A549 (cell line): ENCODE data around the gene CACNA1S. TPM values are rescaled to one million over a fixed set of nuclear protein-coding genes. Genes with fewer than 3 reads are reported as not detected.

Experiments used
- ATAC-seq, 2 experiments: fragments of 200-7000 bp in 1 of 2; fragments of >200 bp in 1 of 2; cut with Nextera tagmentation in 1 of 2; cut with Tn5 transposase in 1 of 2; 3 replicates each; pipeline versions ENCODE4 v1.8.0 to v1.9.1; 2018 to 2020; ENCODE audit warnings: mild to moderate bottlenecking in 1 of 2, moderate library complexity in 1 of 2
- CTCF ChIA-PET: fragments of 300-600 bp; sonication (Branson Sonifier 250); formaldehyde crosslinking; extraction: SDS; loops from one replicate; lab custom pipeline; 2021; ENCODE audit warnings: antibody characterized with exemption, inconsistent platforms; lab: Yijun Ruan, JAX
- POLR2A ChIA-PET: fragments of 350-600 bp; formaldehyde crosslinking; extraction: SDS; loops from one replicate; lab custom pipeline; 2021; ENCODE audit warnings: antibody characterized with exemption, inconsistent platforms; lab: Yijun Ruan, JAX
- DNase-seq, 2 experiments: peaks; one replicate each; pipeline versions ENCODE4 v3.0.0 to v3.0.0-alpha.2; 2011 to 2016; ENCODE audit warnings: low read depth in 1 of 2, low spot score in 1 of 2
- FAIRE-seq: peaks from 2 replicates; lab custom pipeline; 2011; peaks lifted over from hg19 to GRCh38; lab: Jason Lieb, UNC
- H3K27ac ChIP-seq, 2 experiments: fragments of >200 bp; sonication (Bioruptor Twin); formaldehyde crosslinking; 3 replicates each; pipeline ENCODE4 v1.5.1; 2016 to 2017
- H3K4me1 ChIP-seq: fragments of >200 bp; sonication (Bioruptor Twin); formaldehyde crosslinking; 3 replicates; pipeline ENCODE4 v1.6.1; 2016
- H3K4me2 ChIP-seq: fragments of >200 bp; sonication (Bioruptor Twin); formaldehyde crosslinking; 3 replicates; pipeline ENCODE4 v1.6.1; 2016
- H3K4me3 ChIP-seq: fragments of >200 bp; sonication (Bioruptor Twin); formaldehyde crosslinking; 3 replicates; pipeline ENCODE4 v1.5.1; 2016
- H3K9me3 ChIP-seq: fragments of >200 bp; sonication (Bioruptor Twin); formaldehyde crosslinking; 3 replicates; pipeline ENCODE4 v1.6.1; 2016
- ATOH8 ChIP-seq: fragments of 250-450 bp; sonication (Bioruptor Pico); IDR thresholded peaks from 2 replicates; pipeline ENCODE4 v1.5.0; 2020; ENCODE audit warnings: low read depth, mild to moderate bottlenecking, moderate library complexity
- CBX2 ChIP-seq: fragments of 200-600 bp; sonication (generic); IDR thresholded peaks from 2 replicates; pipeline ENCODE4 v1.6.1; 2016; ENCODE audit warnings: low read depth, mild to moderate bottlenecking, borderline replicate concordance
- CHD4 ChIP-seq: fragments of 200-600 bp; sonication (generic); IDR thresholded peaks from 2 replicates; pipeline ENCODE4 v1.6.1; 2016; ENCODE audit warnings: antibody characterized with exemption, mild to moderate bottlenecking, borderline replicate concordance
- FOSL2 ChIP-seq, 2 experiments: fragments of 450-650 bp in 1 of 2; fragments of >200 bp in 1 of 2; sonication (Bioruptor Twin) in 1 of 2; formaldehyde crosslinking; IDR thresholded peaks; 2 replicates each; pipeline versions ENCODE4 v1.5.0 to v1.6.1; 2016 to 2020; ENCODE audit warnings: mild to moderate bottlenecking in 1 of 2, moderate library complexity in 1 of 2
- FOXS1 ChIP-seq: fragments of 250-450 bp; sonication (Bioruptor Pico); IDR thresholded peaks from 2 replicates; pipeline ENCODE4 v1.5.0; 2020; ENCODE audit warnings: mild to moderate bottlenecking, moderate library complexity
- HDAC2 ChIP-seq: fragments of 200-600 bp; sonication (generic); IDR thresholded peaks from 2 replicates; pipeline ENCODE4 v1.6.1; 2016
- HES2 ChIP-seq: fragments of >200 bp; sonication (Bioruptor Twin); formaldehyde crosslinking; IDR thresholded peaks from 2 replicates; pipeline ENCODE4 v1.6.1; 2016
- HOXB5 ChIP-seq: fragments of 250-450 bp; sonication (Bioruptor Pico); IDR thresholded peaks from 2 replicates; pipeline ENCODE4 v1.5.0; 2020; ENCODE audit warnings: mild to moderate bottlenecking, moderate library complexity
- KDM1A ChIP-seq: fragments of 200-600 bp; sonication (generic); IDR thresholded peaks from 2 replicates; pipeline ENCODE4 v1.6.1; 2016; ENCODE audit warnings: low read depth, mild to moderate bottlenecking
- PHF8 ChIP-seq: fragments of 200-600 bp; sonication (generic); IDR thresholded peaks from 2 replicates; pipeline ENCODE4 v1.6.1; 2016; ENCODE audit warnings: low read depth, mild to moderate bottlenecking, antibody characterized with exemption, moderate library complexity, borderline replicate concordance
- POLR2AphosphoS2 ChIP-seq: conservative IDR thresholded peaks from 2 replicates; pipeline ENCODE4 v1.6.1; 2012; ENCODE audit warnings: low read length, improper control_type of control experiment, inconsistent platforms
- RAD21 ChIP-seq, 2 experiments: fragments of >200 bp in 1 of 2; sonication (Bioruptor Twin) in 1 of 2; formaldehyde crosslinking in 1 of 2; IDR thresholded peaks in 1 of 2; conservative IDR thresholded peaks in 1 of 2; 2 replicates in 1 of 2; 3 replicates in 1 of 2; pipeline ENCODE4 v1.6.1; 2012 to 2018; ENCODE audit warnings: inconsistent platforms in 1 of 2
- RFX5 ChIP-seq: fragments of 450-650 bp; IDR thresholded peaks from 2 replicates; pipeline ENCODE4 v1.7.1; 2014; ENCODE audit warnings: antibody characterized with exemption, mild to moderate bottlenecking, moderate library complexity
- RNF2 ChIP-seq: fragments of 200-600 bp; sonication (generic); IDR thresholded peaks from 2 replicates; pipeline ENCODE4 v1.6.1; 2016; ENCODE audit warnings: low read depth, mild to moderate bottlenecking, antibody characterized with exemption, moderate library complexity, borderline replicate concordance
- USF2 ChIP-seq: fragments of 450-650 bp; IDR thresholded peaks from 2 replicates; pipeline ENCODE4 v1.6.1; 2014; ENCODE audit warnings: antibody characterized with exemption
- ZSCAN20 ChIP-seq: fragments of 250-450 bp; sonication (Bioruptor Pico); IDR thresholded peaks from 2 replicates; pipeline ENCODE4 v1.8.0; 2022; ENCODE audit warnings: mild to moderate bottlenecking, moderate library complexity
- WGBS: methylation state at CpG from one replicate; pipeline ENCODE4 v1.1.6; 2017; ENCODE audit errors: missing lambda C conversion rate; 5-methylcytosine and 5-hydroxymethylcytosine counted together
- polyA plus RNA-seq, 4 experiments: library from polyadenylated mRNA; depleted of rRNA in 3 of 4; stranded (reverse); fragments of >200 nt; fragmentation: RNase III in 1 of 4; extraction: RNeasy Plus Mini Kit Qiagen cat#74134 plus additional on column Dnase treatment in 1 of 4; gene quantifications; 2 replicates in 3 of 4; 3 replicates in 1 of 4; pipeline ENCODE4 v1.2.3, GENCODE V29; 2011 to 2017
- TF ChIP-seq, protein P1 (sequence below): fragments of >200 bp; sonication (Bioruptor Twin); formaldehyde crosslinking; IDR thresholded peaks from 3 replicates; pipeline ENCODE4 v1.5.1; 2016
- TF ChIP-seq, protein P2 (sequence below): IDR thresholded peaks from 2 replicates; pipeline ENCODE4 v1.6.1; 2012; ENCODE audit warnings: low read depth, borderline replicate concordance
- TF ChIP-seq, protein P3 (sequence below): IDR thresholded peaks from 2 replicates; pipeline ENCODE4 v1.6.1; 2012

CACNA1S gene
- polyA plus RNA-seq, 2 of the 4 experiments (the other 2 are of a cell fraction): 0.01 TPM; not detected in 1

DNA sequence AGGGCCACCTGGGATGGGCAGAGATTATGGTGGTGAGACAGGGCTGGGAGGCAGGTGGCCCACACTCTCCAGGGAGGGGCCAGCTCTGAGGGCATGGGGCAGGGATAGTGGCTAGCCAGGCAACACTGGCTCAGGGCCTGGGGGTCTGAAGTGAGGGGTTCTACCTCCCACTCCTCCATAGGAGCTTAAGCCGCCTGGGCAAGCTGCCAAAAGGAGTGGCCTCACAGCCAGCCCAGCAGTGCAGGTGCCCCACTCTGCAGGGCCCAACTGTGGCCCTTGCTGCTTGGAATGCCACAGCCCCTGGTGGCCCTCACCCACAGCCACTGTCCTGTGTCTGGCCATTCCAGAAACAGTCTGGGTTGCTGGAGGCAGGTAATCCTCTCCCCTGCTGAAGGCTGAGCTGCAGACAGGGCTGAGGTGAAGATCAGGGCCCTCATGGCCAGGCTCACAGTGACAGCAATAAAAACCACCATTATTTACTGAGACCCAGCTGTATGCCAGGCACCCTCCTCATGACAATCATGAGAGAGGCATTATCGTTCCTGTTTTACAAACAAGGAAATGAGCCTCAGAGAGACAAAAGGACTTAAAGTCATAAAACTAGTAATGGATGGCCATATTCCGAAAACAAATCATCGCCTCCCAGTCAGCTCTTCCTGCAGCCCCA lies 119.7 kb downstream of the CACNA1S start (continued):
- TF ChIP-seq, protein P1, sequence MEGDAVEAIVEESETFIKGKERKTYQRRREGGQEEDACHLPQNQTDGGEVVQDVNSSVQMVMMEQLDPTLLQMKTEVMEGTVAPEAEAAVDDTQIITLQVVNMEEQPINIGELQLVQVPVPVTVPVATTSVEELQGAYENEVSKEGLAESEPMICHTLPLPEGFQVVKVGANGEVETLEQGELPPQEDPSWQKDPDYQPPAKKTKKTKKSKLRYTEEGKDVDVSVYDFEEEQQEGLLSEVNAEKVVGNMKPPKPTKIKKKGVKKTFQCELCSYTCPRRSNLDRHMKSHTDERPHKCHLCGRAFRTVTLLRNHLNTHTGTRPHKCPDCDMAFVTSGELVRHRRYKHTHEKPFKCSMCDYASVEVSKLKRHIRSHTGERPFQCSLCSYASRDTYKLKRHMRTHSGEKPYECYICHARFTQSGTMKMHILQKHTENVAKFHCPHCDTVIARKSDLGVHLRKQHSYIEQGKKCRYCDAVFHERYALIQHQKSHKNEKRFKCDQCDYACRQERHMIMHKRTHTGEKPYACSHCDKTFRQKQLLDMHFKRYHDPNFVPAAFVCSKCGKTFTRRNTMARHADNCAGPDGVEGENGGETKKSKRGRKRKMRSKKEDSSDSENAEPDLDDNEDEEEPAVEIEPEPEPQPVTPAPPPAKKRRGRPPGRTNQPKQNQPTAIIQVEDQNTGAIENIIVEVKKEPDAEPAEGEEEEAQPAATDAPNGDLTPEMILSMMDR: no peak
- no peak for TF ChIP-seq USF2
- TF ChIP-seq POLR2AphosphoS2: no peak

DNA sequence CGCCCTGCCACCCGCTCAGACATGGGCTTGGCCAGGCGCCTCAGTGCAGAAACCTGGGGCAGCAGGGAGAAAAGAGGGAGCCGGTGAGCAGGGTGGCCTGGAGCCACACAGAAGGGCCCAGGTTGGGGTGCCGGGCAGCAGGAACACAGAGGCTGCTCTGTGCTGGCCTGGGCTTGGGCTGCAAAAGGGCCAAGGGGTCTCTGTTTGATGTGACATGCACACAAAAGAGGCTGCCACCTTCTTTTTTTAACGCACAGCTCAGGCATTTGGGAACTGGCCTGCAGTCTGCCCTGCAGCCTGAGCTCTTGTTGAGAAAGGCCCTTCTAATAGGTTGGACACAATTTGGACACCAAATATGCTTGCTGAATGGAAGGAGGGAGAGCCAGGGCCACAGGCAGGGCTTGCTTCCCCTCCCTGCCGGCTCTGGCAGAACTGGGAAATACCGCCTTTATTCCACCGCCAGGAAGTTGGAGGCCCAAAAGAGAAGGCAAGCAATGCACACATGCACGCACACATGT lies 121.1 kb downstream of the CACNA1S start:
- CTCF ChIA-PET: interaction anchor here (1.2 to 6.8 kb wide), 4 partner anchors 11 to 124 kb away, joined by 3 to 38 read pairs (median 4); no protein-coding TSS in a partner anchor
- POLR2A ChIA-PET: no interaction called here
- no peak for FAIRE-seq
- DNase-seq: no peak
- no peak overlapping the region for H3K4me2 ChIP-seq
- ATAC-seq: no peak
- no peaks in the 10 kb centered on the region for H3K4me1 ChIP-seq
- H3K27ac ChIP-seq: no peak overlapping the region
- WGBS: 97% methylated on average over 10 of the region's 10 CpGs
- TF ChIP-seq CBX2 (no peak), HDAC2 (no peak), FOXS1 (CRISPR knock-in tag) (no peak), RFX5 (no peak), CHD4 (no peak), RNF2 (no peak)
- no peak overlapping the region for H3K4me3 ChIP-seq
- H3K9me3 ChIP-seq: no peaks in the 10 kb centered on the region

DNA sequence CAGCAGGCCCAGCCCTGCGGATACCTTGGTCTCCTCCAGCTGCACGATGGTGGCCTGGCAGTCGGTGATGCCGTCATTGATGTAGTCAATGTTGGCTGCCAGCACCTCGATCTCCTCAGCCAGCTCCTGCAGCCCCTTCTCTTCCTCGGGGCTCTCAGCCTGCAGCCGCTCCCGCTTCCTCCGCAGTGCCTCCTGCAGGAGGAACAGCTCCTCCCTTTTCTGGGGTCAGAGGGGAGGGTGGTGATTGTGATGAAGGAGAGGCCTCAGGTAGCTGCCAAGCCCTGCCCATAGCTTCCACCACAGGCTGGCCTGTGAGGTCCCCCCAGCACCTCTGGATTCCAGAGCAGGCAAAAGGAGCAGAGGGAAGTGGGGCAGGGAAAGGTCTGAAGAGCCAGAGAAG lies 122.1 kb downstream of the CACNA1S start:
- FAIRE-seq (no peak), DNase-seq (no peak), ATAC-seq (no peak)
- no peak overlapping the region for H3K27ac ChIP-seq
- no peak overlapping the region for H3K4me3 ChIP-seq
- TF ChIP-seq ZSCAN20 (no peak), KDM1A (no peak), HES2 (no peak), HOXB5 (CRISPR knock-in tag) (no peak), ATOH8 (CRISPR knock-in tag) (no peak), RAD21 (conservative IDR thresholded peaks at IDR 0.05 in 1 of 2, IDR thresholded peaks at IDR 0.05 in 1 of 2) (no peak), FOSL2 (IDR thresholded peaks at IDR 0.05) (no peak), FOSL2 (CRISPR knock-in tag; IDR thresholded peaks at IDR 0.05) (no peak), POLR2AphosphoS2 (no peak), PHF8 (no peak)
- TF ChIP-seq, protein P2, sequence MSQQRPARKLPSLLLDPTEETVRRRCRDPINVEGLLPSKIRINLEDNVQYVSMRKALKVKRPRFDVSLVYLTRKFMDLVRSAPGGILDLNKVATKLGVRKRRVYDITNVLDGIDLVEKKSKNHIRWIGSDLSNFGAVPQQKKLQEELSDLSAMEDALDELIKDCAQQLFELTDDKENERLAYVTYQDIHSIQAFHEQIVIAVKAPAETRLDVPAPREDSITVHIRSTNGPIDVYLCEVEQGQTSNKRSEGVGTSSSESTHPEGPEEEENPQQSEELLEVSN: no peak
- TF ChIP-seq, protein P3, sequence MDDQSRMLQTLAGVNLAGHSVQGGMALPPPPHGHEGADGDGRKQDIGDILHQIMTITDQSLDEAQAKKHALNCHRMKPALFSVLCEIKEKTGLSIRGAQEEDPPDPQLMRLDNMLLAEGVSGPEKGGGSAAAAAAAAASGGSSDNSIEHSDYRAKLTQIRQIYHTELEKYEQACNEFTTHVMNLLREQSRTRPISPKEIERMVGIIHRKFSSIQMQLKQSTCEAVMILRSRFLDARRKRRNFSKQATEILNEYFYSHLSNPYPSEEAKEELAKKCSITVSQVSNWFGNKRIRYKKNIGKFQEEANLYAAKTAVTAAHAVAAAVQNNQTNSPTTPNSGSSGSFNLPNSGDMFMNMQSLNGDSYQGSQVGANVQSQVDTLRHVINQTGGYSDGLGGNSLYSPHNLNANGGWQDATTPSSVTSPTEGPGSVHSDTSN: no peak
- TF ChIP-seq, protein P1: no peak
- CTCF ChIA-PET: interaction anchor here (0.5 to 6.8 kb wide), 4 partner anchors 18 to 368 kb away, joined by 3 to 38 read pairs (median 6); no protein-coding TSS in a partner anchor
- 80% methylated on average over 1 of the region's 9 CpGs for WGBS
- no peak overlapping the region for H3K4me2 ChIP-seq
- no peaks in the 10 kb centered on the region for H3K9me3 ChIP-seq
- no peaks in the 10 kb centered on the region for H3K4me1 ChIP-seq
- POLR2A ChIA-PET: no interaction called here
